OCI-LY1 (cell line): ENCODE data around the gene CTSC.

ENCODE experiments used
- CTCF ChIP-seq: fragments of 200-600 bp; sonication (generic), shearing (Covaris generic); IDR thresholded peaks from 2 replicates; pipeline ENCODE4 v1.5.1; 2017; ENCODE audit warnings: mild to moderate bottlenecking, antibody characterized with exemption, low read length, moderate library complexity, mixed read lengths
- EZH2 ChIP-seq: fragments of 200-600 bp; sonication (generic), shearing (Covaris generic); IDR thresholded peaks from 2 replicates; pipeline ENCODE4 v1.8.0; 2017; ENCODE audit warnings: borderline replicate concordance, mixed run types, mild to moderate bottlenecking, antibody characterized with exemption, low read length, moderate library complexity, mixed read lengths

DNA sequence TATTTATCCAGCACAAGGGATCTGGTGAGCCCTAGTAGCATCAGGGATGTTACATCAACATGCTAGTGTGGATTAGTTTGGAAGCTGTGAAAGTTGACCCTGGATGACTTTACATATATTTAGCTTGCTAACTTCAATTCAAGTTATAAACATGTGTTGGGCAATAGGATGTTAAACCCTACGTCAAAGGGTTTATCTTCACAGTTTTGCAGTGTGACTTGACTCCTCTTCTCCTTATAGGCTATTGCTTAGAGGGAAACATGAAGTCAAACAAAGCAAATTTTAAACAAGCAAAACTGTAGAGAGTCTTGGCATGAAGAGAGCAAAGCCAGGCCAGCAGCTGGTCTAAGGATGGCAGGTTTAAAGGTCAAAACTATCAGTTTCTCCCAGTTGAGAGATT, 11.3 kb upstream of the CTSC start:
- no peak for TF ChIP-seq CTCF
- TF ChIP-seq EZH2: no peak
